ENCODE measurements around the gene CBLL1. TPM values are rescaled to one million over a fixed set of nuclear protein-coding genes. Genes with fewer than 3 reads are reported as not detected.

CBLL1 gene
- total RNA-seq, 6 donors from 2014 or later, result 15.1 to 36.8 (median 22.0) TPM

DNA sequence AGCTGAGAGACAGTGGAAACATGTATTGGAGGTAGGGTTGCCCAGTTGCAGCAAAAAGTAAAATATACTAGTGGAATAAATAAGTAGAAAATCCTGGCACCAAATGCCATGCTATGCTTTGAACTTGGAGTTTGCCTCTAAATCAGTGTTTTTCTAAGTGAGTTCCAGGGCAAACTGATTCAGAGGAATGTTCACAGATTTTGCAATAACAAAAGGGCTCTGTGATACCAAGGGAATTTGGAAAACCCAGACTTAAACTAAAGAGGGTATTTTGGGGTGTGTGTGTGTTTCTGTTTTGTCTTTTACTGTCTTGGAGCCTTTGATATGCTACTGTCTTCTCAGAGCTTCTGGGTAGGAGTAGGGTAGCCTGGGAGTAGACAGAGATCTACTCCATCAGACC is 43.4 kb upstream of the CBLL1 start:
- H3K27me3 ChIP-seq, result no peaks in the 10 kb centered on the region
- no peaks in the 10 kb centered on the region for H3K4me1 ChIP-seq
- no peak overlapping the region for H3K27ac ChIP-seq
- no peak for TF ChIP-seq POLR2AphosphoS5 (IDR thresholded peaks at IDR 0.05)
- TF ChIP-seq EP300 (IDR thresholded peaks at IDR 0.05), result no peak
- TF ChIP-seq POLR2A (IDR thresholded peaks at IDR 0.05), result no peak
- H3K9me3 ChIP-seq, result no peaks in the 10 kb centered on the region
- no peaks in the 10 kb centered on the region for H3K36me3 ChIP-seq
- no peak for ATAC-seq (ENCODE audit: low FRiP score in 2 of 2)
- H3K4me3 ChIP-seq, result no peak overlapping the region
- no peak for DNase-seq

GRCh38 chr7:107701191-107701590 is 42.8 kb upstream of the CBLL1 start:
- H3K4me3 ChIP-seq, result no peak overlapping the region
- ATAC-seq (ENCODE audit: low FRiP score in 2 of 2) (no peak), DNase-seq (no peak)
- H3K27ac ChIP-seq, result no peak overlapping the region
- H3K36me3 ChIP-seq, result no peaks in the 10 kb centered on the region
- H3K9me3 ChIP-seq, result no peaks in the 10 kb centered on the region
- TF ChIP-seq, protein P1, sequence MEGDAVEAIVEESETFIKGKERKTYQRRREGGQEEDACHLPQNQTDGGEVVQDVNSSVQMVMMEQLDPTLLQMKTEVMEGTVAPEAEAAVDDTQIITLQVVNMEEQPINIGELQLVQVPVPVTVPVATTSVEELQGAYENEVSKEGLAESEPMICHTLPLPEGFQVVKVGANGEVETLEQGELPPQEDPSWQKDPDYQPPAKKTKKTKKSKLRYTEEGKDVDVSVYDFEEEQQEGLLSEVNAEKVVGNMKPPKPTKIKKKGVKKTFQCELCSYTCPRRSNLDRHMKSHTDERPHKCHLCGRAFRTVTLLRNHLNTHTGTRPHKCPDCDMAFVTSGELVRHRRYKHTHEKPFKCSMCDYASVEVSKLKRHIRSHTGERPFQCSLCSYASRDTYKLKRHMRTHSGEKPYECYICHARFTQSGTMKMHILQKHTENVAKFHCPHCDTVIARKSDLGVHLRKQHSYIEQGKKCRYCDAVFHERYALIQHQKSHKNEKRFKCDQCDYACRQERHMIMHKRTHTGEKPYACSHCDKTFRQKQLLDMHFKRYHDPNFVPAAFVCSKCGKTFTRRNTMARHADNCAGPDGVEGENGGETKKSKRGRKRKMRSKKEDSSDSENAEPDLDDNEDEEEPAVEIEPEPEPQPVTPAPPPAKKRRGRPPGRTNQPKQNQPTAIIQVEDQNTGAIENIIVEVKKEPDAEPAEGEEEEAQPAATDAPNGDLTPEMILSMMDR (IDR thresholded peaks at IDR 0.05), result no peak
- TF ChIP-seq POLR2A (IDR thresholded peaks at IDR 0.05) (no peak), POLR2AphosphoS5 (IDR thresholded peaks at IDR 0.05) (no peak), EP300 (IDR thresholded peaks at IDR 0.05) (no peak)
- H3K27me3 ChIP-seq, result no peaks in the 10 kb centered on the region
- no peaks in the 10 kb centered on the region for H3K4me1 ChIP-seq
- 87 to 88% methylated on average over 3 of the region's 3 CpGs for WGBS, 2 donors

GRCh38 chr7:107703219-107703618 is 40.7 kb upstream of the CBLL1 start:
- ATAC-seq (ENCODE audit: low FRiP score in 2 of 2) (no peak), DNase-seq (no peak)
- Histone ChIP-seq H3K4me3 (no peak overlapping the region), H3K4me1 (no peaks in the 10 kb centered on the region), H3K27ac (no peak overlapping the region), H3K27me3 (no peaks in the 10 kb centered on the region), H3K36me3 (no peaks in the 10 kb centered on the region), H3K9me3 (no peaks in the 10 kb centered on the region)
- no peak for TF ChIP-seq EP300 (IDR thresholded peaks at IDR 0.05)
- TF ChIP-seq, protein P1 (IDR thresholded peaks at IDR 0.05), result no peak
- no peak for TF ChIP-seq POLR2AphosphoS5 (IDR thresholded peaks at IDR 0.05)
- TF ChIP-seq POLR2A (IDR thresholded peaks at IDR 0.05), result no peak

GRCh38 chr7:107703872-107704271 is 40.1 kb upstream of the CBLL1 start:
- Histone ChIP-seq H3K27ac (no peak overlapping the region), H3K9me3 (no peaks in the 10 kb centered on the region), H3K27me3 (no peaks in the 10 kb centered on the region), H3K4me1 (no peaks in the 10 kb centered on the region), H3K36me3 (no peaks in the 10 kb centered on the region), H3K4me3 (no peak overlapping the region)
- DNase-seq, result no peak
- 76 to 78% methylated on average over 3 of the region's 3 CpGs for WGBS, 2 donors
- no peak for TF ChIP-seq POLR2A (IDR thresholded peaks at IDR 0.05)
- TF ChIP-seq, protein P1 (IDR thresholded peaks at IDR 0.05), result no peak
- no peak for TF ChIP-seq EP300 (IDR thresholded peaks at IDR 0.05)
- no peak for TF ChIP-seq POLR2AphosphoS5 (IDR thresholded peaks at IDR 0.05)
- ATAC-seq (ENCODE audit: low FRiP score in 2 of 2), result no peak

- ATAC-seq (ENCODE audit: low FRiP score in 2 of 2) (no peak), DNase-seq (no peak)
- Histone ChIP-seq H3K9me3 (no peaks in the 10 kb centered on the region), H3K4me3 (no peak overlapping the region), H3K4me1 (no peaks in the 10 kb centered on the region), H3K27ac (no peak overlapping the region), H3K27me3 (no peaks in the 10 kb centered on the region), H3K36me3 (no peaks in the 10 kb centered on the region)
- WGBS, 2 donors, result 95 to 98% methylated on average over 2 of the region's 2 CpGs
- TF ChIP-seq, protein P1 (IDR thresholded peaks at IDR 0.05), result no peak
- TF ChIP-seq EP300 (IDR thresholded peaks at IDR 0.05), result no peak
- no peak for TF ChIP-seq POLR2AphosphoS5 (IDR thresholded peaks at IDR 0.05)
- no peak for TF ChIP-seq POLR2A (IDR thresholded peaks at IDR 0.05)
Measured at GRCh38 chr7:107708956-107709355, 35.0 kb upstream of the CBLL1 start.
